Endodermal cell (in vitro differentiated cells): ENCODE data around the gene PDE8B. TPM values are rescaled to one million over a fixed set of nuclear protein-coding genes. Genes with fewer than 3 reads are reported as not detected.

ENCODE experiments used
- DNase-seq: peaks from one replicate; pipeline ENCODE4 v3.0.0-alpha.2; 2017
- H3K27ac ChIP-seq: 2 replicates; pipeline ENCODE4 v1.5.1; 2013; ENCODE audit warnings: mild to moderate bottlenecking, low read depth, low read length, moderate library complexity
- H3K27me3 ChIP-seq: 2 replicates; pipeline ENCODE4 v1.6.1; 2013; ENCODE audit warnings: mild to moderate bottlenecking, low read length, moderate library complexity; ENCODE audit not compliant: insufficient read depth, control insufficient read depth, poor library complexity, severe bottlenecking
- H3K36me3 ChIP-seq: 2 replicates; pipeline ENCODE4 v1.7.0; 2013; ENCODE audit warnings: mild to moderate bottlenecking, low read length, moderate library complexity; ENCODE audit not compliant: control insufficient read depth, insufficient read depth
- H3K4me1 ChIP-seq: one replicate; pipeline ENCODE4 v1.7.0; 2013; ENCODE audit warnings: low read length; ENCODE audit not compliant: control insufficient read depth, insufficient read depth
- H3K4me3 ChIP-seq: 2 replicates; pipeline ENCODE4 v1.5.1; 2013; ENCODE audit warnings: mild to moderate bottlenecking, low read length, moderate library complexity
- H3K9ac ChIP-seq: 2 replicates; pipeline ENCODE4 v1.6.1; 2013; ENCODE audit warnings: mild to moderate bottlenecking, low read length, moderate library complexity; ENCODE audit not compliant: poor library complexity, severe bottlenecking; ENCODE audit errors: extremely low read depth
- H3K9me3 ChIP-seq: 2 replicates; pipeline ENCODE4 v1.6.1; 2013; ENCODE audit warnings: mild to moderate bottlenecking, low read length, moderate library complexity; ENCODE audit not compliant: control insufficient read depth
- H3K27ac Mint-ChIP-seq: 2 replicates; pipeline ENCODE4 v1.8.0; 2020; ENCODE audit warnings: mixed read lengths
- H3K27me3 Mint-ChIP-seq: 2 replicates; pipeline ENCODE4 v1.8.0; 2021; ENCODE audit warnings: mild to moderate bottlenecking, mixed read lengths; ENCODE audit not compliant: insufficient read depth
- H3K36me3 Mint-ChIP-seq: 2 replicates; pipeline ENCODE4 v1.8.0; 2020; ENCODE audit warnings: low read depth, mixed read lengths
- H3K4me1 Mint-ChIP-seq: 2 replicates; pipeline ENCODE4 v1.8.0; 2020; ENCODE audit warnings: mixed read lengths
- H3K4me3 Mint-ChIP-seq: 2 replicates; pipeline ENCODE4 v1.8.0; 2020; ENCODE audit warnings: mild to moderate bottlenecking, moderate library complexity, mixed read lengths
- H3K9me3 Mint-ChIP-seq: 2 replicates; pipeline ENCODE4 v1.8.0; 2020; ENCODE audit warnings: mild to moderate bottlenecking, mixed read lengths
- WGBS, 2 experiments: methylation state at CpG; one replicate each; pipeline versions ENCODE4 v1.1.5 to v1.1.7; 2013; ENCODE audit warnings: missing lambda C conversion rate in 2 of 2, mixed read lengths in 1 of 2; ENCODE audit not compliant: insufficient coverage in 1 of 2, insufficient read length in 1 of 2; 5-methylcytosine and 5-hydroxymethylcytosine counted together
- total RNA-seq, 2 donors: library from RNA; stranded (reverse); fragmentation: NEBNext Ultra II Directional in 1 of 2; extraction: Animal tissue kit (Norgen Biotek cat#: 25700) in 1 of 2; gene quantifications; 2 replicates in 1 of 2; 3 replicates in 1 of 2; pipeline ENCODE4 v1.2.1, GENCODE V29; 2021
- TF ChIP-seq, protein P1 (sequence below): fragments of 200-600 bp; sonication (generic); conservative IDR thresholded peaks from 2 replicates; pipeline ENCODE4 v1.5.0; 2021; ENCODE audit warnings: antibody characterized with exemption, mild to moderate bottlenecking

The PDE8B gene
- total RNA-seq, 2 donors from 2014 or later = 0.20 to 0.51 TPM

DNA sequence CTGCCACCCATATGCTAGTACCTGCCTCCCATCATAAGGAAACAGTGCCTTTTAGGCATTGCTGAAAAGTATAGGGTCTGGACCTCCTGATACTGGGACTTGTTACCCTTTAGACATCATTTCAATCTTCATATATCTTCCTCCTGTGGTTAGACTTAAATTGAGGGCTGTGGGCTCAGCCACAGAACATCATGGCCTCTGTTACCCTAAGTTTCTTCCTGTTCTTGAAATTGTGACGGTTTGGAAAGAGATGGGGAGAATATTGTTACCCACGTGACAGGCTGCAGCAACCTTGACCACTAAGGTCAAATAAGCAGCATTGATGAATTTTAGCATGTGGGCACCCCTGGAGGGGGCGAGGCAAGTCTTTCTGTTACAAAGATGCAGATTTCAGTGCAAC, 87.7 kb downstream of the PDE8B start:
- TF ChIP-seq, protein P1, sequence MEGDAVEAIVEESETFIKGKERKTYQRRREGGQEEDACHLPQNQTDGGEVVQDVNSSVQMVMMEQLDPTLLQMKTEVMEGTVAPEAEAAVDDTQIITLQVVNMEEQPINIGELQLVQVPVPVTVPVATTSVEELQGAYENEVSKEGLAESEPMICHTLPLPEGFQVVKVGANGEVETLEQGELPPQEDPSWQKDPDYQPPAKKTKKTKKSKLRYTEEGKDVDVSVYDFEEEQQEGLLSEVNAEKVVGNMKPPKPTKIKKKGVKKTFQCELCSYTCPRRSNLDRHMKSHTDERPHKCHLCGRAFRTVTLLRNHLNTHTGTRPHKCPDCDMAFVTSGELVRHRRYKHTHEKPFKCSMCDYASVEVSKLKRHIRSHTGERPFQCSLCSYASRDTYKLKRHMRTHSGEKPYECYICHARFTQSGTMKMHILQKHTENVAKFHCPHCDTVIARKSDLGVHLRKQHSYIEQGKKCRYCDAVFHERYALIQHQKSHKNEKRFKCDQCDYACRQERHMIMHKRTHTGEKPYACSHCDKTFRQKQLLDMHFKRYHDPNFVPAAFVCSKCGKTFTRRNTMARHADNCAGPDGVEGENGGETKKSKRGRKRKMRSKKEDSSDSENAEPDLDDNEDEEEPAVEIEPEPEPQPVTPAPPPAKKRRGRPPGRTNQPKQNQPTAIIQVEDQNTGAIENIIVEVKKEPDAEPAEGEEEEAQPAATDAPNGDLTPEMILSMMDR = no peak
- Mint-ChIP-seq H3K36me3 (no peaks in the 10 kb centered on the region), H3K4me3 (no peak overlapping the region), H3K27me3 (peaks cover 58% of the 10 kb centered on the region), H3K4me1 (peaks cover 6% of the 10 kb centered on the region), H3K27ac (no peak overlapping the region), H3K9me3 (no peaks in the 10 kb centered on the region)
- WGBS, 2 experiments = 94% methylated on average over 3 of the region's 3 CpGs
- no peak overlapping the region for H3K4me3 ChIP-seq
- H3K9me3 ChIP-seq = no peaks in the 10 kb centered on the region
- no peak for DNase-seq
- H3K27me3 ChIP-seq = peaks cover 80% of the 10 kb centered on the region
- H3K4me1 ChIP-seq = no peaks in the 10 kb centered on the region
- no peak overlapping the region for H3K27ac ChIP-seq
- no peaks in the 10 kb centered on the region for H3K36me3 ChIP-seq
- no peak overlapping the region for H3K9ac ChIP-seq

- Mint-ChIP-seq H3K4me3 (no peak overlapping the region), H3K4me1 (peaks cover 10% of the 10 kb centered on the region), H3K27ac (no peak overlapping the region), H3K9me3 (no peaks in the 10 kb centered on the region), H3K36me3 (no peaks in the 10 kb centered on the region), H3K27me3 (peaks cover 45% of the 10 kb centered on the region)
- no peak overlapping the region for H3K27ac ChIP-seq
- no peak for DNase-seq
- H3K9me3 ChIP-seq = no peaks in the 10 kb centered on the region
- no peaks in the 10 kb centered on the region for H3K4me1 ChIP-seq
- TF ChIP-seq, protein P1 = no peak
- peaks cover 58% of the 10 kb centered on the region for H3K27me3 ChIP-seq
- H3K36me3 ChIP-seq = no peaks in the 10 kb centered on the region
- WGBS, 2 experiments = 87 to 100% methylated on average over 1 to 3 of the region's 3 CpGs
- no peak overlapping the region for H3K4me3 ChIP-seq
- H3K9ac ChIP-seq = no peak overlapping the region
Observed at GRCh38 chr5:77300451-77300850, 90.0 kb downstream of the PDE8B start.

DNA sequence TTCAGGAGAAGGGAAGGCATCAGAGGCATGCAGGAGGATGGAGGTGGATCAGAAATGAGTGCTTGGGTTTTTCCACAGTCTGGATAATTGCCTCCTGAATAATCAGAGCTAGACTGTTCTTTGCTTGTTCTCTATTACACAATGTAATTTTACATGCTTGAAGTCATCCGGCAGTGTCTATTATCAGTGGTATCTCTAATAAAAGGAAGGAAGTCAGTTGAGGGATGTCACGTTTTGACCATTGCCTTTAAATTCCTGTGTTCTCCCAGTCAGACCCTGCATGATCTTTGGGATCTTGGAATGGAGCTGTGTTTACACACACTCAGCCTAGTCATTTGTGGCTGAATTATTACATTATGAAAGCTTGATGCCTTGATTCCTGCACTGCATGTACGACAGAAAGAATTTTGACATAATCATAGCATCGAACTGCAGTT, 91.0 kb downstream of the PDE8B start:
- H3K9ac ChIP-seq = no peak overlapping the region
- TF ChIP-seq, protein P1 = no peak
- H3K27ac ChIP-seq = no peak overlapping the region
- H3K9me3 Mint-ChIP-seq = no peaks in the 10 kb centered on the region
- peaks cover 8% of the 10 kb centered on the region for H3K4me1 Mint-ChIP-seq
- no peaks in the 10 kb centered on the region for H3K9me3 ChIP-seq
- no peaks in the 10 kb centered on the region for H3K36me3 Mint-ChIP-seq
- H3K4me3 Mint-ChIP-seq = no peak overlapping the region
- H3K27ac Mint-ChIP-seq = no peak overlapping the region
- 96 to 100% methylated on average over 2 to 4 of the region's 4 CpGs for WGBS, 2 experiments
- no peaks in the 10 kb centered on the region for H3K36me3 ChIP-seq
- peaks cover 44% of the 10 kb centered on the region for H3K27me3 Mint-ChIP-seq
- peaks cover 56% of the 10 kb centered on the region for H3K27me3 ChIP-seq
- no peaks in the 10 kb centered on the region for H3K4me1 ChIP-seq
- DNase-seq = no peak
- H3K4me3 ChIP-seq = no peak overlapping the region
